SHP77 treated with DMSO at 0.1 percent for 48 hours (cell line): ENCODE results near the gene VIPR2.

Experiments
- DNase-seq: peaks from one replicate; lab custom pipeline; 2025; lab: John Stamatoyannopoulos, UW

Gene VIPR2

GRCh38 chr7:159042103-159042502, 102.6 kb downstream of the VIPR2 start:
- DNase-seq, result no peak

GRCh38 chr7:159040912-159041711, 103.6 kb downstream of the VIPR2 start:
- DNase-seq, result no peak

- no peak for DNase-seq
Measured at GRCh38 chr7:159040146-159040545, 104.5 kb downstream of the VIPR2 start.

- no peak for DNase-seq
Measured at GRCh38 chr7:159039716-159040115, 105.0 kb downstream of the VIPR2 start.

- no peak for DNase-seq
Measured at GRCh38 chr7:159038066-159038465, 106.6 kb downstream of the VIPR2 start.

- DNase-seq, result no peak
Measured at GRCh38 chr7:159036916-159037605, 107.6 kb downstream of the VIPR2 start.

GRCh38 chr7:159035571-159036073, 109.0 kb downstream of the VIPR2 start:
- DNase-seq, result no peak

- DNase-seq, result no peak
Measured at GRCh38 chr7:159034988-159035387, 109.7 kb downstream of the VIPR2 start.

GRCh38 chr7:159034394-159034793, 110.3 kb downstream of the VIPR2 start:
- DNase-seq, result no peak

GRCh38 chr7:159033956-159034355, 110.7 kb downstream of the VIPR2 start:
- DNase-seq, result no peak

- no peak for DNase-seq
Measured at GRCh38 chr7:159033473-159033825, 111.2 kb downstream of the VIPR2 start.

GRCh38 chr7:159032753-159033472, 111.8 kb downstream of the VIPR2 start:
- DNase-seq, result no peak

- DNase-seq, result no peak
Measured at GRCh38 chr7:159032322-159032721, 112.3 kb downstream of the VIPR2 start.

GRCh38 chr7:159031750-159032149, 112.9 kb downstream of the VIPR2 start:
- DNase-seq, result no peak

GRCh38 chr7:159031135-159031701, 113.4 kb downstream of the VIPR2 start:
- DNase-seq, result no peak

- no peak for DNase-seq
Measured at GRCh38 chr7:159030490-159031134, 114.1 kb downstream of the VIPR2 start.

- no peak for DNase-seq
Measured at GRCh38 chr7:159028508-159029401, 115.9 kb downstream of the VIPR2 start.

- no peak for DNase-seq
Measured at GRCh38 chr7:159027789-159028507, 116.7 kb downstream of the VIPR2 start.

- DNase-seq, result no peak
Measured at GRCh38 chr7:159027056-159027788, 117.4 kb downstream of the VIPR2 start.
